Liver (tissue), 9 donors: ENCODE measurements around the gene ZNF254. TPM values are rescaled to one million over a fixed set of nuclear protein-coding genes. Genes with fewer than 3 reads are reported as not detected.

Experiments used
- DNase-seq: peaks from one replicate; pipeline ENCODE4 v3.0.0-alpha.2; 2017; ENCODE audit warnings: low spot score
- H3K27ac ChIP-seq, 2 donors: one replicate each; pipeline ENCODE4 v1.7.0; 2013; ENCODE audit warnings: inconsistent platforms in 2 of 2, low read length in 2 of 2, control low read depth in 1 of 2, low read depth in 1 of 2, mild to moderate bottlenecking in 1 of 2
- H3K27me3 ChIP-seq, 4 donors: one replicate each; pipeline versions ENCODE4 v1.6.1 to v1.7.0; 2013; ENCODE audit warnings: low read length in 3 of 4, inconsistent platforms in 1 of 4, mild to moderate bottlenecking in 1 of 4, moderate library complexity in 1 of 4; ENCODE audit not compliant: control insufficient read depth in 4 of 4, insufficient read depth in 4 of 4
- H3K36me3 ChIP-seq, 4 donors: one replicate each; pipeline versions ENCODE4 v1.6.1 to v1.7.0; 2013; ENCODE audit warnings: low read length in 3 of 4, mild to moderate bottlenecking in 3 of 4, low read depth in 1 of 4, moderate library complexity in 1 of 4; ENCODE audit not compliant: control insufficient read depth in 4 of 4, insufficient read depth in 3 of 4
- H3K4me1 ChIP-seq, 4 donors: one replicate each; pipeline versions ENCODE4 v1.6.1 to v1.7.0; 2013; ENCODE audit warnings: low read length in 3 of 4, mild to moderate bottlenecking in 3 of 4, moderate library complexity in 1 of 4; ENCODE audit not compliant: control insufficient read depth in 4 of 4, insufficient read depth in 4 of 4
- H3K4me3 ChIP-seq, 3 donors: one replicate each; pipeline versions ENCODE4 v1.6.1 to v1.7.0; 2013; ENCODE audit warnings: low read length in 3 of 3, control low read depth in 1 of 3, low read depth in 1 of 3, mild to moderate bottlenecking in 1 of 3
- H3K9ac ChIP-seq, 2 donors: one replicate each; pipeline ENCODE4 v1.7.0; 2013; ENCODE audit warnings: low read length in 2 of 2, mild to moderate bottlenecking in 2 of 2, moderate library complexity in 2 of 2, control low read depth in 1 of 2, low read depth in 1 of 2
- H3K9me3 ChIP-seq, 4 donors: one replicate each; pipeline versions ENCODE4 v1.6.1 to v1.7.0; 2013; ENCODE audit warnings: low read length in 3 of 4; ENCODE audit not compliant: control insufficient read depth in 4 of 4
- ATF3 ChIP-seq: IDR thresholded peaks from 2 replicates; pipeline ENCODE4 v1.6.1; 2016; ENCODE audit warnings: antibody characterized with exemption
- EGR1 ChIP-seq, 2 donors: IDR thresholded peaks; 2 replicates each; pipeline ENCODE4 v1.6.1; 2016 to 2018; ENCODE audit warnings: antibody characterized with exemption in 2 of 2, low read depth in 2 of 2
- FOXA1 ChIP-seq: IDR thresholded peaks from 2 replicates; pipeline ENCODE4 v1.6.1; 2016; ENCODE audit warnings: antibody characterized with exemption
- FOXA2 ChIP-seq: IDR thresholded peaks from 2 replicates; pipeline ENCODE4 v1.6.1; 2016; ENCODE audit warnings: antibody characterized with exemption
- GABPA ChIP-seq, 2 donors: IDR thresholded peaks in 1 of 2; conservative IDR thresholded peaks in 1 of 2; 2 replicates each; pipeline ENCODE4 v1.6.1; 2016; ENCODE audit warnings: antibody characterized with exemption in 2 of 2, mild to moderate bottlenecking in 1 of 2, moderate library complexity in 1 of 2
- HNF4A ChIP-seq, 2 donors: conservative IDR thresholded peaks; 2 replicates each; pipeline ENCODE4 v1.6.1; 2016; ENCODE audit warnings: antibody characterized with exemption in 2 of 2, mild to moderate bottlenecking in 2 of 2
- HNF4G ChIP-seq: IDR thresholded peaks from 2 replicates; pipeline ENCODE4 v1.6.1; 2016; ENCODE audit warnings: antibody characterized with exemption
- JUND ChIP-seq, 2 donors: IDR thresholded peaks; 2 replicates each; pipeline ENCODE4 v1.6.1; 2016; ENCODE audit warnings: antibody characterized with exemption in 2 of 2
- MAX ChIP-seq: IDR thresholded peaks from 2 replicates; pipeline ENCODE4 v1.6.1; 2016; ENCODE audit warnings: antibody characterized with exemption
- NR2F2 ChIP-seq: IDR thresholded peaks from 2 replicates; pipeline ENCODE4 v1.6.1; 2016; ENCODE audit warnings: antibody characterized with exemption
- RAD21 ChIP-seq, 2 donors: IDR thresholded peaks; 2 replicates each; pipeline ENCODE4 v1.6.1; 2016; ENCODE audit warnings: antibody characterized with exemption in 2 of 2, mild to moderate bottlenecking in 2 of 2
- REST ChIP-seq: IDR thresholded peaks from 2 replicates; pipeline ENCODE4 v1.6.1; 2016; ENCODE audit warnings: antibody characterized with exemption, mild to moderate bottlenecking
- RXRA ChIP-seq, 2 donors: IDR thresholded peaks; 2 replicates each; pipeline ENCODE4 v1.6.1; 2017 to 2018; ENCODE audit warnings: antibody characterized with exemption in 2 of 2, mild to moderate bottlenecking in 1 of 2
- SP1 ChIP-seq: IDR thresholded peaks from 2 replicates; pipeline ENCODE4 v1.6.1; 2018; ENCODE audit warnings: antibody characterized with exemption, mild to moderate bottlenecking
- TAF1 ChIP-seq: conservative IDR thresholded peaks from 2 replicates; pipeline ENCODE4 v1.6.1; 2016; ENCODE audit warnings: antibody characterized with exemption, mild to moderate bottlenecking
- YY1 ChIP-seq: IDR thresholded peaks from 2 replicates; pipeline ENCODE4 v1.6.1; 2016; ENCODE audit warnings: antibody characterized with exemption, mild to moderate bottlenecking
- ZBTB33 ChIP-seq: IDR thresholded peaks from 2 replicates; pipeline ENCODE4 v1.6.1; 2016; ENCODE audit warnings: antibody characterized with exemption
- WGBS: extraction: QIAGEN DNeasy Blood & Tissue Kit; methylation state at CpG from one replicate; pipeline ENCODE4 v1.1.7; 2013; 5-methylcytosine and 5-hydroxymethylcytosine counted together
- polyA plus RNA-seq, 2 donors: library from polyadenylated mRNA; stranded (reverse) in 1 of 2; unstranded in 1 of 2; fragments of 200-250 nt in 1 of 2; fragments of >200 nt in 1 of 2; fragmentation: Nextera tagmentation in 1 of 2; extraction: Ambion mirVana in 1 of 2; gene quantifications; one replicate each; pipeline versions ENCODE4 v1.2.1 to v1.2.3, GENCODE V29; 2013 to 2015
- total RNA-seq, 2 donors: library from RNA; depleted of rRNA; stranded (reverse); fragments of >200 nt; gene quantifications; one replicate each; pipeline ENCODE4 v1.2.3, GENCODE V29; 2014
- donor health status: healthy.
- donor health status: healthy.
- donor health status: healthy.
- donor health status: healthy.
- donor health status: healthy.

ZNF254 gene
- total and polyA plus RNA-seq, 4 donors: 2.4 to 9.0 (median 5.9) TPM

- TF ChIP-seq FOXA1: no peak
- TF ChIP-seq RAD21 (IDR thresholded peaks at IDR 0.05): no peak
- no peak for TF ChIP-seq HNF4A (conservative IDR thresholded peaks at IDR 0.05)
- no peak for TF ChIP-seq GABPA (IDR thresholded peaks at IDR 0.05 in 1 of 2, conservative IDR thresholded peaks at IDR 0.05 in 1 of 2)
- TF ChIP-seq FOXA2: no peak
- no peak for TF ChIP-seq EGR1 (IDR thresholded peaks at IDR 0.05; ENCODE audit: low read depth in 2 of 2)
- no peak for TF ChIP-seq RXRA (IDR thresholded peaks at IDR 0.05)
- TF ChIP-seq NR2F2: no peak
- no peak for TF ChIP-seq ATF3
- no peak for TF ChIP-seq ZBTB33
- TF ChIP-seq TAF1: no peak
- no peak for TF ChIP-seq SP1
- no peak for TF ChIP-seq JUND (IDR thresholded peaks at IDR 0.05)
- TF ChIP-seq YY1: no peak
- TF ChIP-seq MAX: no peak
- TF ChIP-seq REST: no peak
- no peak for TF ChIP-seq HNF4G
- 90% methylated on average over 1 of the region's 1 CpG for WGBS
- no peaks in the 10 kb centered on the region for H3K4me1 ChIP-seq
- no peak overlapping the region for H3K27ac ChIP-seq
- H3K9me3 ChIP-seq: no peaks in the 10 kb centered on the region
- no peak overlapping the region for H3K4me3 ChIP-seq
- peaks cover 10 to 46% (median 36%) of the 10 kb centered on the region in 4 donors for H3K36me3 ChIP-seq
- H3K27me3 ChIP-seq: no peaks in the 10 kb centered on the region
- no peak for DNase-seq
- no peak overlapping the region for H3K9ac ChIP-seq
Measured at GRCh38 chr19:24046550-24046949, 40.4 kb upstream of the ZNF254 start.

GRCh38 chr19:24048261-24048660, 38.7 kb upstream of the ZNF254 start:
- H3K36me3 ChIP-seq: peaks cover 9 to 56% (median 45%) of the 10 kb centered on the region in 4 donors

More at GRCh38 chr19:24048261-24048660, 38.7 kb upstream of the ZNF254 start:
- no peaks in the 10 kb centered on the region for H3K27me3 ChIP-seq
- TF ChIP-seq YY1: no peak
- no peak for TF ChIP-seq HNF4G
- no peak for TF ChIP-seq TAF1
- no peak for TF ChIP-seq FOXA1
- H3K27ac ChIP-seq: no peak overlapping the region
- no peaks in the 10 kb centered on the region for H3K4me1 ChIP-seq
- DNase-seq: no peak
- no peak overlapping the region for H3K4me3 ChIP-seq
- no peak overlapping the region for H3K9ac ChIP-seq
- no peaks in the 10 kb centered on the region for H3K9me3 ChIP-seq
- WGBS: 93% methylated on average over 10 of the region's 10 CpGs
